CD4-positive, alpha-beta T cell (primary cell): ENCODE measurements around the gene SORL1-AS1.
A peak's percentile ranks its signal among the peaks of the same experiment; 100 is the strongest.

Source experiments
- ATAC-seq: fragments of 200-7000 bp; cut with Tn5 transposase; one replicate; pipeline ENCODE4 v1.10.0; 2022; ENCODE audit warnings: mild to moderate bottlenecking; ENCODE audit not compliant: poor library complexity
- CTCF ChIA-PET: fragments of 350-600 bp; sonication (Branson Sonifier 250); formaldehyde crosslinking; loops from one replicate; lab custom pipeline; 2021; ENCODE audit warnings: antibody characterized with exemption, inconsistent platforms; lab: Charles Lee
- POLR2A ChIA-PET: fragments of 350-600 bp; sonication (Branson Sonifier 250); formaldehyde crosslinking; loops from one replicate; lab custom pipeline; 2021; ENCODE audit warnings: antibody characterized with exemption, inconsistent platforms; lab: Charles Lee
- DNase-seq, 14 experiments: peaks; one replicate each; pipeline ENCODE4 v3.0.0-alpha.2; 2013 to 2020; ENCODE audit warnings: mixed read lengths in 2 of 14
- H3K27ac ChIP-seq, 2 donors: one replicate each; pipeline versions ENCODE4 v1.5.1 to v1.7.0; 2013; ENCODE audit warnings: low read length in 2 of 2, low read depth in 1 of 2, mild to moderate bottlenecking in 1 of 2
- H3K27me3 ChIP-seq, 2 experiments: 1 replicate in 1 of 2; 2 replicates in 1 of 2; pipeline versions ENCODE4 v1.6.1 to v1.7.0; 2013; ENCODE audit warnings: low read length in 2 of 2, control low read depth in 1 of 2, mild to moderate bottlenecking in 1 of 2, moderate library complexity in 1 of 2; ENCODE audit not compliant: insufficient read depth in 2 of 2, control insufficient read depth in 1 of 2
- H3K36me3 ChIP-seq: one replicate; pipeline ENCODE4 v1.6.1; 2013; ENCODE audit warnings: low read length, control low read depth; ENCODE audit not compliant: insufficient read depth
- H3K4me1 ChIP-seq: one replicate; pipeline ENCODE4 v1.6.1; 2013; ENCODE audit warnings: low read length, control low read depth; ENCODE audit not compliant: insufficient read depth
- H3K4me3 ChIP-seq: one replicate; pipeline ENCODE4 v1.5.1; 2013; ENCODE audit warnings: mild to moderate bottlenecking, low read length, moderate library complexity
- H3K9me3 ChIP-seq, 2 experiments: 1 replicate in 1 of 2; 2 replicates in 1 of 2; pipeline versions ENCODE4 v1.6.1 to v1.7.0; 2013; ENCODE audit warnings: low read length in 2 of 2, mild to moderate bottlenecking in 2 of 2, control low read depth in 1 of 2, moderate library complexity in 1 of 2; ENCODE audit not compliant: control insufficient read depth in 1 of 2, insufficient read depth in 1 of 2
- H3K27ac Mint-ChIP-seq: one replicate; pipeline ENCODE4 v1.8.0; 2020; ENCODE audit warnings: mixed read lengths
- H3K27me3 Mint-ChIP-seq: one replicate; pipeline ENCODE4 v1.8.0; 2021; ENCODE audit warnings: mixed read lengths
- H3K36me3 Mint-ChIP-seq: one replicate; pipeline ENCODE4 v1.8.0; 2021; ENCODE audit warnings: low read depth, mixed read lengths
- H3K4me1 Mint-ChIP-seq: one replicate; pipeline ENCODE4 v1.8.0; 2021; ENCODE audit warnings: low read depth, mixed read lengths
- H3K4me3 Mint-ChIP-seq: one replicate; pipeline ENCODE4 v1.8.0; 2020; ENCODE audit warnings: mild to moderate bottlenecking, mixed read lengths
- H3K9me3 Mint-ChIP-seq: one replicate; pipeline ENCODE4 v1.8.0; 2020; ENCODE audit warnings: mixed read lengths
- CTCF ChIP-seq: fragments of 200-600 bp; IDR thresholded peaks from one replicate; pipeline ENCODE4 v1.8.0; 2022; ENCODE audit warnings: antibody characterized with exemption, mild to moderate bottlenecking
- intact Hi-C, 2 experiments: fragments of 100-400 bp; cut with DNase I in 1 of 2; cut with micrococcal nuclease in 1 of 2; formaldehyde crosslinking; loops; one replicate each; pipeline versions ENCODE4 v1.15.1 to v1.9.0; 2023 to 2025; cut with DNase I, micrococcal nuclease

Gene SORL1-AS1

GRCh38 chr11:121456151-121456550, 3.4 kb upstream of the SORL1-AS1 start:
- no peak for ATAC-seq
- ChIA-PET POLR2A (interaction anchor here (1.6 to 4.3 kb wide), 4 partner anchors 10 to 164 kb away, joined by 6 to 58 read pairs (median 9); partner anchors contain the start of gene SC5D), CTCF (interaction anchor here (1.1 kb wide), 1 partner anchor 9 kb away, joined by 4 read pairs; no protein-coding TSS in a partner anchor)
- H3K27me3 Mint-ChIP-seq, result no peaks in the 10 kb centered on the region
- H3K27ac Mint-ChIP-seq, result peak overlapping the region; percentile 93
- H3K27ac ChIP-seq, result peak overlapping the region; percentile 21 to 50
- H3K4me1 ChIP-seq, result peaks cover 80% of the 10 kb centered on the region
- H3K9me3 Mint-ChIP-seq, result no peaks in the 10 kb centered on the region
- peaks cover 75% of the 10 kb centered on the region for H3K36me3 Mint-ChIP-seq
- peak overlapping the region; percentile 86 for H3K4me3 Mint-ChIP-seq
- intact Hi-C loops, result loop anchor here in 1 of 2 experiments (10.0 kb wide), 1 partner anchor 139 kb away; no protein-coding TSS in a partner anchor
- TF ChIP-seq CTCF, result no peak
- H3K4me1 Mint-ChIP-seq, result peaks cover 87% of the 10 kb centered on the region
- no peak for DNase-seq
- no peaks in the 10 kb centered on the region for H3K27me3 ChIP-seq
- peaks cover 12% of the 10 kb centered on the region for H3K36me3 ChIP-seq
- no peak overlapping the region for H3K4me3 ChIP-seq
- no peaks in the 10 kb centered on the region for H3K9me3 ChIP-seq

- ChIA-PET CTCF (no interaction called here), POLR2A (interaction anchor here (1.6 to 4.3 kb wide), 4 partner anchors 11 to 163 kb away, joined by 6 to 58 read pairs (median 7); partner anchors contain the start of gene SC5D)
- peaks cover 78% of the 10 kb centered on the region for H3K4me1 ChIP-seq
- intact Hi-C loops, result loop anchor here in 1 of 2 experiments (1.0 to 10.0 kb wide), 2 partner anchors 9 to 140 kb away; no protein-coding TSS in a partner anchor
- TF ChIP-seq CTCF, result no peak
- peaks cover 12% of the 10 kb centered on the region for H3K36me3 ChIP-seq
- H3K9me3 ChIP-seq, result no peaks in the 10 kb centered on the region
- Mint-ChIP-seq H3K27me3 (no peaks in the 10 kb centered on the region), H3K4me1 (peaks cover 87% of the 10 kb centered on the region), H3K36me3 (peaks cover 80% of the 10 kb centered on the region), H3K27ac (peak overlapping the region; percentile 93), H3K9me3 (no peaks in the 10 kb centered on the region), H3K4me3 (peak overlapping the region; percentile 95)
- ATAC-seq, result no peak
- DNase-seq, result no peak
- no peaks in the 10 kb centered on the region for H3K27me3 ChIP-seq
- peak overlapping the region; percentile 51 to 88 for H3K27ac ChIP-seq
- peak overlapping the region; percentile 90 for H3K4me3 ChIP-seq
Observed at GRCh38 chr11:121455115-121455514, 2.3 kb upstream of the SORL1-AS1 start.

GRCh38 chr11:121453589-121454299, 977 bp upstream of the SORL1-AS1 start:
- ChIA-PET CTCF (interaction anchor here (0.8 kb wide), 1 partner anchor 135 kb away, joined by 3 read pairs; no protein-coding TSS in a partner anchor), POLR2A (interaction anchor here (0.9 to 4.3 kb wide), 3 partner anchors 12 to 161 kb away, joined by 3 to 58 read pairs (median 7); partner anchors contain the start of gene SC5D)
- TF ChIP-seq CTCF, result no peak
- H3K27me3 Mint-ChIP-seq, result no peaks in the 10 kb centered on the region
- H3K27ac ChIP-seq, result peak overlapping the region; percentile 51 to 88
- peak overlapping the region; percentile 95 for H3K4me3 Mint-ChIP-seq
- no peaks in the 10 kb centered on the region for H3K27me3 ChIP-seq
- H3K27ac Mint-ChIP-seq, result peak overlapping the region; percentile 93
- H3K36me3 ChIP-seq, result peaks cover 12% of the 10 kb centered on the region
- H3K9me3 Mint-ChIP-seq, result no peaks in the 10 kb centered on the region
- H3K4me1 ChIP-seq, result peaks cover 78% of the 10 kb centered on the region
- ATAC-seq, result no peak
- peak in 1 of 14 experiments; percentile 41 for DNase-seq
- H3K9me3 ChIP-seq, result peaks cover 0 to 4% of the 10 kb centered on the region in 2 experiments
- H3K4me1 Mint-ChIP-seq, result peaks cover 87% of the 10 kb centered on the region
- intact Hi-C loops, result loop anchor here (2.0 to 10.0 kb wide), 7 partner anchors 15 to 141 kb away; no protein-coding TSS in a partner anchor
- peak overlapping the region; percentile 90 for H3K4me3 ChIP-seq
- H3K36me3 Mint-ChIP-seq, result peaks cover 78% of the 10 kb centered on the region
